GM23338 (cell line): ENCODE results near the gene IL15RA.

Source experiments
- CREB1 ChIP-seq: fragments of 250-450 bp; sonication (Bioruptor Pico); IDR thresholded peaks from 2 replicates; pipeline ENCODE4 v1.5.0; 2020; ENCODE audit warnings: low read depth, mild to moderate bottlenecking, moderate library complexity
- EZH2 ChIP-seq: fragments of 200-600 bp; sonication (generic); IDR thresholded peaks from one replicate; pipeline ENCODE4 v1.8.0; 2017; ENCODE audit warnings: antibody characterized with exemption, mild to moderate bottlenecking, low read depth; ENCODE audit not compliant: unreplicated experiment
- EZH2phosphoT487 ChIP-seq: fragments of 200-600 bp; sonication (generic); IDR thresholded peaks from one replicate; pipeline ENCODE4 v1.8.1; 2018; ENCODE audit warnings: antibody characterized with exemption; ENCODE audit not compliant: unreplicated experiment
- JUNB ChIP-seq: IDR thresholded peaks from one replicate; pipeline ENCODE4 v1.6.1; 2016; ENCODE audit warnings: antibody characterized with exemption; ENCODE audit not compliant: unreplicated experiment
- NANOG ChIP-seq: IDR thresholded peaks from 2 replicates; pipeline ENCODE4 v1.6.1; 2016; ENCODE audit warnings: antibody characterized with exemption, borderline replicate concordance
- POLR2AphosphoS5 ChIP-seq: IDR thresholded peaks from 2 replicates; pipeline ENCODE4 v1.6.1; 2016; ENCODE audit warnings: antibody characterized with exemption, low read depth
- REST ChIP-seq: IDR thresholded peaks from one replicate; pipeline ENCODE4 v1.6.1; 2018; ENCODE audit warnings: antibody characterized with exemption; ENCODE audit not compliant: unreplicated experiment
- STAT1 ChIP-seq: IDR thresholded peaks from one replicate; pipeline ENCODE4 v1.6.1; 2016; ENCODE audit warnings: antibody characterized with exemption; ENCODE audit not compliant: unreplicated experiment
- ZNF114 ChIP-seq: fragments of 250-450 bp; sonication (Bioruptor Pico); IDR thresholded peaks from 2 replicates; pipeline ENCODE4 v1.5.0; 2020; ENCODE audit warnings: mild to moderate bottlenecking, moderate library complexity
- ZNF331 ChIP-seq: fragments of 250-450 bp; sonication (Bioruptor Pico); IDR thresholded peaks from 2 replicates; pipeline ENCODE4 v1.5.0; 2020; ENCODE audit warnings: low read depth, mild to moderate bottlenecking, moderate library complexity
- TF ChIP-seq, protein P1 (sequence below), 2 experiments: fragments of 200-600 bp in 1 of 2; sonication (generic) in 1 of 2; conservative IDR thresholded peaks; 2 replicates each; pipeline versions ENCODE4 v1.5.1 to v1.6.1; 2016 to 2017; ENCODE audit warnings: antibody characterized with exemption in 2 of 2, low read depth in 2 of 2, mild to moderate bottlenecking in 2 of 2, moderate library complexity in 1 of 2
- TF ChIP-seq, protein P2 (sequence below): IDR thresholded peaks from 2 replicates; pipeline ENCODE4 v1.6.1; 2016; ENCODE audit warnings: antibody characterized with exemption

- TF ChIP-seq, protein P1, sequence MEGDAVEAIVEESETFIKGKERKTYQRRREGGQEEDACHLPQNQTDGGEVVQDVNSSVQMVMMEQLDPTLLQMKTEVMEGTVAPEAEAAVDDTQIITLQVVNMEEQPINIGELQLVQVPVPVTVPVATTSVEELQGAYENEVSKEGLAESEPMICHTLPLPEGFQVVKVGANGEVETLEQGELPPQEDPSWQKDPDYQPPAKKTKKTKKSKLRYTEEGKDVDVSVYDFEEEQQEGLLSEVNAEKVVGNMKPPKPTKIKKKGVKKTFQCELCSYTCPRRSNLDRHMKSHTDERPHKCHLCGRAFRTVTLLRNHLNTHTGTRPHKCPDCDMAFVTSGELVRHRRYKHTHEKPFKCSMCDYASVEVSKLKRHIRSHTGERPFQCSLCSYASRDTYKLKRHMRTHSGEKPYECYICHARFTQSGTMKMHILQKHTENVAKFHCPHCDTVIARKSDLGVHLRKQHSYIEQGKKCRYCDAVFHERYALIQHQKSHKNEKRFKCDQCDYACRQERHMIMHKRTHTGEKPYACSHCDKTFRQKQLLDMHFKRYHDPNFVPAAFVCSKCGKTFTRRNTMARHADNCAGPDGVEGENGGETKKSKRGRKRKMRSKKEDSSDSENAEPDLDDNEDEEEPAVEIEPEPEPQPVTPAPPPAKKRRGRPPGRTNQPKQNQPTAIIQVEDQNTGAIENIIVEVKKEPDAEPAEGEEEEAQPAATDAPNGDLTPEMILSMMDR (conservative IDR thresholded peaks at IDR 0.05; ENCODE audit: low read depth in 2 of 2) = no peak
- TF ChIP-seq POLR2AphosphoS5 (no peak), ZNF114 (CRISPR knock-in tag) (no peak), EZH2 (no peak), CREB1 (CRISPR knock-in tag) (no peak), EZH2phosphoT487 (no peak), JUNB (no peak), ZNF331 (CRISPR knock-in tag) (no peak), STAT1 (no peak), REST (no peak), NANOG (no peak)
- TF ChIP-seq, protein P2, sequence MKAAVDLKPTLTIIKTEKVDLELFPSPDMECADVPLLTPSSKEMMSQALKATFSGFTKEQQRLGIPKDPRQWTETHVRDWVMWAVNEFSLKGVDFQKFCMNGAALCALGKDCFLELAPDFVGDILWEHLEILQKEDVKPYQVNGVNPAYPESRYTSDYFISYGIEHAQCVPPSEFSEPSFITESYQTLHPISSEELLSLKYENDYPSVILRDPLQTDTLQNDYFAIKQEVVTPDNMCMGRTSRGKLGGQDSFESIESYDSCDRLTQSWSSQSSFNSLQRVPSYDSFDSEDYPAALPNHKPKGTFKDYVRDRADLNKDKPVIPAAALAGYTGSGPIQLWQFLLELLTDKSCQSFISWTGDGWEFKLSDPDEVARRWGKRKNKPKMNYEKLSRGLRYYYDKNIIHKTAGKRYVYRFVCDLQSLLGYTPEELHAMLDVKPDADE = no peak
Measured at GRCh38 chr10:5932345-5932744, 45.0 kb downstream of the IL15RA start.
